ENCODE data around the gene SND1.

SND1 gene

GRCh38 chr7:127766831-127767459 lies 115.0 kb downstream of the SND1 start:
- DNase-seq (ENCODE audit: low read depth in 2 of 2): no peak

- no peak for DNase-seq (ENCODE audit: low read depth in 2 of 2)
Measured at GRCh38 chr7:127768241-127768640, 116.2 kb downstream of the SND1 start.

GRCh38 chr7:127769137-127769536 lies 117.1 kb downstream of the SND1 start:
- DNase-seq (ENCODE audit: low read depth in 2 of 2): no peak

- no peak for DNase-seq (ENCODE audit: low read depth in 2 of 2)
Measured at GRCh38 chr7:127769696-127770400, 117.9 kb downstream of the SND1 start.

- DNase-seq (ENCODE audit: low read depth in 2 of 2): no peak
Measured at GRCh38 chr7:127770885-127771284, 118.9 kb downstream of the SND1 start.

- no peak for DNase-seq (ENCODE audit: low read depth in 2 of 2)
Measured at GRCh38 chr7:127771707-127772106, 119.7 kb downstream of the SND1 start.

GRCh38 chr7:127776776-127777386 lies 124.9 kb downstream of the SND1 start:
- DNase-seq (ENCODE audit: low read depth in 2 of 2): no peak

- no peak for DNase-seq (ENCODE audit: low read depth in 2 of 2)
Measured at GRCh38 chr7:127780489-127780888, 128.5 kb downstream of the SND1 start.

GRCh38 chr7:127781081-127781480 lies 129.1 kb downstream of the SND1 start:
- DNase-seq (ENCODE audit: low read depth in 2 of 2): no peak

- DNase-seq (ENCODE audit: low read depth in 2 of 2): no peak
Measured at GRCh38 chr7:127782075-127782474, 130.1 kb downstream of the SND1 start.

- DNase-seq (ENCODE audit: low read depth in 2 of 2): no peak
Measured at GRCh38 chr7:127782654-127783559, 130.9 kb downstream of the SND1 start.

GRCh38 chr7:127786184-127786583 lies 134.2 kb downstream of the SND1 start:
- no peak for DNase-seq (ENCODE audit: low read depth in 2 of 2)

GRCh38 chr7:127789031-127789430 lies 137.0 kb downstream of the SND1 start:
- no peak for DNase-seq (ENCODE audit: low read depth in 2 of 2)

GRCh38 chr7:127791446-127792189 lies 139.6 kb downstream of the SND1 start:
- no peak for DNase-seq (ENCODE audit: low read depth in 2 of 2)

- peak; percentile 13 to 18 for DNase-seq (ENCODE audit: low read depth in 2 of 2)
Measured at GRCh38 chr7:127792528-127793342, 140.7 kb downstream of the SND1 start.

GRCh38 chr7:127793582-127793981 lies 141.6 kb downstream of the SND1 start:
- DNase-seq (ENCODE audit: low read depth in 2 of 2): no peak

GRCh38 chr7:127794136-127794535 lies 142.1 kb downstream of the SND1 start:
- DNase-seq (ENCODE audit: low read depth in 2 of 2): no peak

GRCh38 chr7:127794551-127794950 lies 142.6 kb downstream of the SND1 start:
- no peak for DNase-seq (ENCODE audit: low read depth in 2 of 2)

GRCh38 chr7:127798023-127798422 lies 146.0 kb downstream of the SND1 start:
- DNase-seq (ENCODE audit: low read depth in 2 of 2): no peak

GRCh38 chr7:127798769-127799372 lies 146.9 kb downstream of the SND1 start:
- DNase-seq (ENCODE audit: low read depth in 2 of 2): no peak

All from stimulated activated CD4-positive, alpha-beta T cell treated with anti-CD3 and anti-CD28 coated beads, Interleukin-4, amount 100 ng/mL, for 48 hours (primary cell).